CD4-positive, alpha-beta T cell treated with Interleukin-12 subunit alpha and Interleukin-12 subunit beta, for 1 hour (primary cell): Measurements from ENCODE around the gene C15orf62.

ENCODE experiments used
- DNase-seq: peaks from one replicate; pipeline ENCODE4 v3.0.0-alpha.2; 2020

Gene C15orf62

DNA sequence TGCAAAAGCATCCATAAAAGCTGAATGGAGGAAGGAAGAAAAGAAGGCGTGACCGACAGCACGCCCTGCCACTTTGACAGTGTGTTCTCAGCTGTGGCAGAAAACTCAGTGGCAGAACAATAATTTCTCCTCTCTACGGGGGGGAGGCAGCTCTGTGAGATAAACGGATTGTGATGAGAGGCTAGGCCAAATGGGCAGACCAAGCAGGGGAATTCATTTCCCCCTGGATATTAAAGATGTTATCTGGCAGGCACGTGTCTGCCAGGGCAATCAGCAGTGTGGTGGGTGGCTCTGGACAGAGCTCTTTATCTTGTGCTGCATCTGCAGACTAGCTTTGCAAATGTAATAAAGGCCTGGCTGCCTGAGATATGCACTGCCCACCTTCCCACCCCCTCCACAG, 12.8 kb upstream of the C15orf62 start:
- DNase-seq, result no peak

DNA sequence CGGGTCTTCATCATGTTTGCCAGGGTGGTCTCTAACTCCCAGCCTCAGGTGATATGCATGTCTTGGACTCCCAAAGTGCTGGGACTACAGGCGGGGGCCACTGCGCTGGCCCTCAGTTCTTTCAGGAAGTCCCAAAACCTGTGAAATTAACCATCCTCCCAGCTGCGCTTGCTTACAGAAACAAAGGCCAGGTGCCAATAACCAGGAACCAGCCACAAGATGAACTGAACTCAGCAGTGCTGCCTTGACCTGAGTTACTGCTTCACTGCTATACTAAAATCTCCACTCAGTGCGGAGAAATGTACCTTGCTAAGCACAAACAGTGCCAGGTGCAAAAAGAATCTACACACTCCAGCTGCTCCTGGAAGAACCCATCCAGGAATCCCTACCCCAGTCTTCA, 9.8 kb upstream of the C15orf62 start:
- no peak for DNase-seq

DNA sequence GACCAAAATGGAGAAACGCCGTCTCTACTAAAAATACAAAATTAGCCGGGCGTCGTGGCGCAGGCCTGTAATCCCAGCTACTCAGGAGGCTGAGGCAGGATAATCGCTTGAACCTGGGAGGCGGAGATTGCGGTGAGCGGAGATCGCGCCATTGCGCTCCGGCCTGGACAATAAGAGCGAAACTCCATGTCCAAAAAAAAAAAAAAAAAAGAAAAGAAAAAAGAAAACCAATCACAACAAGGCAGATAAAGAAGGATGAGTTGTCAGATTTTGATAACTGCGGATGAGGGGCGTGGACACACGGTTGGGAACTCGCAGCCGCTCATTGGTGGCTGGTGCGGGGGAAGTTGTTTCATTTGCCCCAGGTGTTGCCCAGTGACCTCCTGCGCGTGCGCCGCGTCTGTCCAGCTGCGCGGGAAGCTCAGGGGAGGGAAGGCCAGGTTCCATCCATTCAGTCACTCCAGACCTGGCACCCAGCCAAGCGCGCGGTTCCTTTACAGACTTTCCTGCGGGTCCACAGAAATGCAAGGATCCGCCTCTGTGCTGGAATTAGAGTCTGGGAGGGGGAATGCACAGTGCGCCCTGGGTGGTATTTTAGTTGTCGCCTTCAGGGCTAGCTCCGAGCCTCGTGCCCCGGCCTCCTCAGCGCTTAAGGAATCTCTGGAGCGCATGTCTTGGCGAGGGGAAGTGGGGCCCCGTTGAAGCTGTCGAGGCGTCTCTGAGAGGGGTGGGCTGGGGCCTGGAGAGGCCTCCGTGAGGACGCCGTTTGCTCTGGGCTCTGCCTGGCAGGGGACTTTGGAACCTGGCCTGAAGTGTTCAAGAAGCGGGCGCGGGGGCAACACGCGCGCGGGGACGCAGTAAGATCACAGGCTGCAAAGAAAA, 6.6 kb upstream of the C15orf62 start:
- DNase-seq, result peak; percentile 41

DNA sequence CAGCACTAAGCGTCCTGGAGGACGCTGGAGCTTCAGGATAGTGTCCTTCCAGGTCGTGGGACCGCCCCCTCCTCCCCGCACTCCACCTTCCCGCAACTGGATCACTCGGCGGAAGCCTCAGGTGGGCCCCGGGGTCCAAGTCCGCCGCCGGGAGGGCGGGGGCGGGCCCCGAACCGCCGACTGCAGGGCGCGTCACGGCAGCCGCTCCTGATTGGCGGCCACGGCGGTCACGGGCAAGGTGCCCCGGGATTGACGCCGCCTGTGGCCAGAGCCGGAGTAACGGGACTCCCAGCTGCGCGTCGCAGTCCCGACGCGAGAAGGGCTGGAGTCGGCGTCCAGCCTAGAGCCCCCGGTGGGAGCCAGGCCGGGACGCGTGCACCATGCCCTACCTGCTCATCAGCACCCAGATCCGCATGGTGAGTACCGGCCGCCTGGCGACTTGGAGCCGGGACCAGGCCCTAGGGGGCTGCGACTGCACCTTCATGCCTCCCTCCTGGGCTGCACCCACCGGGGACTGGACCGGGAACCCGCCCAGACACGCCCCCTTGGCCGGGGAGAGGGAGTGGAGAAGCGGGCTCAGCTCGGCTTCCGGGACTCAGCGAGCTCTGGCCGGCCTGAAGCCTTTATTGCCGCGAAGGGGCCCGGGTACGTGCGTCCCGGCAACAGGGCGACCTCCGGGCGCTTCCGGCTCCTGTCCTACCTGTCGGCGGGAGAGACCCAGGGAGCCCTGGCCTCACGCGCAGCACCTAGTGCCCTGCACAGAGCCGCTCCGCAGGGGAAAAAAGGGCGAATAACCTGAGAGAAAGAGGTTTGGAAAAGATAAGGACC, 5.8 kb upstream of the C15orf62 start, which contains the start of gene GCHFR:
Gene GCHFR, plus strand, starts transcription at position 268 of the 828 bp plus-strand sequence. Its CDS starts 113 bp downstream, at position 381.
- DNase-seq, result peak; percentile 74

DNA sequence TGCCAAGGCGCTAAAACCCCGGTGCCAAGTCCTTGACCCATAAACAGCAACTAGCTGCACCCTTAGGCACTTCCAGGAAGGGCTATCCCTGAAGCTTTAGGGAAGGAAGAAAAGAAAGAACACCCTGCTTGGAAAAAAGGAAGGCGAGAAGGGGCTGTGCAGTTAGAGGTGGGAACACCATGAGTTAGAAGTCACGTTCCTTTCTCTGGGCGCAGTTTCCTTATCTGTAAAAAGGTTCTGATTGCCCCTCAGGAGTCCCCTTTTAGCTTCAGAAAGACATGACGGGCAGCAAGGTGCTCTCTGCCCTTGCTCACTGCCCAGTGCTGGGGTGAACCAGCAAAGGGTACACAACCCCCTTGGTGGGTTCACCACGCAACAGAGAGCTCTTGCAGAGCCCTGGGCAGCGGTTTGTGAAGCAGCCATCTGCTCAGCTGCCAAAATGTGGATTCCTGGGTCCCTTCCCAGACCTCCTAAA, 5.1 kb upstream of the C15orf62 start:
- no peak for DNase-seq

DNA sequence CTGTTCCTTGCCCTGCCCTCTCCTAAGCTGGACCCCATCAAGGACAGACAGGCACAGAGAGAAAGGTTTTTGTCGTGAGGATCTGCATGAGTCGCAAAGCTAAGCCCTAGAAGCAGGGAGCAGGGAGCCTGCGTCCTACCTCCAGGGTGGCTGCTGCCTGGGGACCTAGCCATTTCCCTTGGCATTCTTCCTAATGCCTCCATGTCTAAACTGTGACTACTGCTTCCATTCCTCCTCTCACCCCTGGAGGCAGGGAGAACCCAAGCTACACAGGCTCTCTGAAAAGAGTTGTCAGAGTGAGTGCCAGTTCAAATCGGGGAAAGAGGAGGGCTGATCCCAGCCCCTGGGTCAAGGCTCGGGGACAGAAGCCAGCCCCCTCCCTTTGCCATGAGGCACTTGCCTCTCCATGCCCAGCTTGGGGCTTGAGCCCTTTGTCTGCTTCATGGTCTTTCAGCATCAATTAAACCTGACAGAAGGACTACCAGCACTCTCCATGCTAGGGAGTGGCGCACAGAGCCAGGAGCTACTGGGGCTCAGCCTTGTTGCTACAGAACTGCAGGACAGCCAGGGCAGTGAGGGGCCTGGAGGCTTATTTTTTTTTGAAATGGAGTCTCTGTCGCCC, 3.5 kb upstream of the C15orf62 start:
- no peak for DNase-seq

DNA sequence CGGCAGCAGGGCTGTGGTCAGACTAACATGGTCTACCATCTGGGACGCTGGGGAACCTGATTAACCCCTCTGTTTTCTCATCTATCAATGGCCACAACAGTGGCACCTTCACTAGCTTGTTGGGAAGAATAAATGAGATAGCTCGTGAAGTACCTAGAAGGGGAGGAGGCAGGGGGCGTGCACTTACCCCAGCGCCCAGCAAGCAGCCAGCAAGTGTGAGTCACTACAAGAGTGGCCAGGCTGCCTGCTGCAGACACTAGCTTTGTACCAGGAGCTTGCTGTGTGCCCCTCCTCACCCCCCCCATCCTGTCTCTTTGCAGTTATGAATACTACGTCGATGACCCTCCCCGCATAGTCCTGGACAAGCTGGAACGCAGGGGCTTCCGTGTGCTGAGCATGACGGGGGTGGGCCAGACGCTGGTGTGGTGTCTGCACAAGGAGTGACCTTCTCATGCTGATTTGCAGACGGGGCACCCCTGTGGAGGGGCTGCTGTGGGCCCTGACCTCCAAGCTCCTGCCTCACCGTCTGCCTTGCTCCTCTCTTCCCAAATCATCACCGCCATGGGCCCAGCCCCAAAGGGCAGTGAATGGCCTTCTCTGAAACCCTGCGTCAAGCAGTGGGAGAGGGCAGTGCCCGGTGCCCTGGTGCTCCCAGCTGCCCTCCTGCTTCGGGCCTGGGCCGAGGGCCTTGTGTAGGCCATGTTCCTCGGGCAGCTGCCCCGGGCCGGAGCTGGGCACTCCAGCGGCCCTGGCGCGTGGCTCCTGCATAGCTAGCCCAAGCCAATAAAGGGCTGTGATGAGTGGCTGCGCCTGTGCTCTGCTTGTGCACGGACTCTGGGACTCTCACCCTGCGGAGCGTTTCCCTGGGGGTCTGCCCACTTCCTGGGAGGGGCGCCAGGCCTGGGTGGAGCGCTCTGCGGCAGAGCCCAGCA, 2.6 kb upstream of the C15orf62 start:
- no peak for DNase-seq

DNA sequence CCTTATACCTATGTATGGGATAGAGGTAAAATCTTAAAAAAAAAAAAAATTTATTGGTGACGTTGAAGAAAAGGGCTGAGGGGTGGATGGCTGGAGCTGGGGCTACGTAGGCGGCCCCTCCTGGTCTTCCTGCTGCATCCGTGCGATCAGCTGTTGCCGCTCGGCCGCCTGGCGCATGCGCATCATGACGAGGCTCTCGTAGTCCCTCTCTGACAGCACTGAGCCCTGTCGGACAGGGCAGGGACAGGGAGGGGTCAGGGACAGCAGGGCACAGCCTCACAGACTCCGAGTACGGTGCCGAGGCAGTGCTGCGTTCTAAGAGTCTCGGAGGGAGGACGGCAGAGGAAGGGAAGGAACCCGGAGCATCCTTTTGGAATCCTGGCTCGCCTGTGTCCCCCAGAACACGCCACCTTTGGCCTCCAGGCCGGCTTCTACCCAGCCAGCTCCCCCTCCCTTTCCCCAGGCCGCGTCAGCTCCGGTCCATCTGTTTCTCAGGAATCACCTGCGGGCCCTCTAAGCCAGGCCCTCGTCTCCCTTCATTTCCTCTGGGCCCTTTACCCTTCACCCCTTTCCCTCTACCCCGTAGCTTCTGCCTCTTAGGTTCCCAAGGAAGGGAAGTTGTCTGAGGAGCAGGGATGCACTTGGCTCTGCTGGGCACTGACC, 1.8 kb upstream of the C15orf62 start:
- DNase-seq, result no peak

DNA sequence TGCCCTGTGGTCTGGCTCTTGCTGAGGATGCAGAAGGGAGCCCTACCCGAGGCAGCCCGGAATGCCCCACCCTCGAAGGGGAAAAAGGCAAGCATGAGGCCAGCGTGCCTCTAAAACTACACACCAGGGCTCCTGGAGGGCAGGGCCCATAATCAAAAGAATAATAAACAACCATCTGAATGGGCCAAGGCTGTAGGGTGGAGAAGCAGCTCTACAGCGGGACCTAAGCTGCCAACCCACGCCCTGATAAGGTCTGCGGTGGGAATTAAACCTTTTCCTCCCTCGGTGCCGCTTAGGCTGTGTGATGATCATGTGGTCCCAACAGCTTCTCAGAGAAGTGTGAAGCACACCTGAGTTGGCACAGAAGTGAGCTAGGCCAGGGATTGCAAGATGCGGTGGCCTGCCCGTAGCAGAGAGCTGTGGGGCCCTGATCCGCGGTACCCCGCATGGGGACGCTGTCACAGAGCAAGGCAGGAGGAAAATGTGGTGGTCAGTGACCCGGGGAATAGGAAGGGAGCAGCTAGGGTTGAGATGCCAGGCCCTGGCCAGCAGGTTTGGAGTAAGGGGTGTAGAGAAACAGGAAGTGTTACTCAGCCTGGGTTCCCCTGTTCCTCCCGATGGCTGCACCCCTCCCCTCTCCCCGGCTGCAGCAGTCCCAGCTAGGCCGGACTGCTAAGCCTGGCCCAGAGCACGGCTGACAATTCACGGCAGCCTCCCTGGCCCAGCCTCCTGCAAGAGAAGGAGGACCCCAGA, 1.1 kb upstream of the C15orf62 start:
- no peak for DNase-seq

DNA sequence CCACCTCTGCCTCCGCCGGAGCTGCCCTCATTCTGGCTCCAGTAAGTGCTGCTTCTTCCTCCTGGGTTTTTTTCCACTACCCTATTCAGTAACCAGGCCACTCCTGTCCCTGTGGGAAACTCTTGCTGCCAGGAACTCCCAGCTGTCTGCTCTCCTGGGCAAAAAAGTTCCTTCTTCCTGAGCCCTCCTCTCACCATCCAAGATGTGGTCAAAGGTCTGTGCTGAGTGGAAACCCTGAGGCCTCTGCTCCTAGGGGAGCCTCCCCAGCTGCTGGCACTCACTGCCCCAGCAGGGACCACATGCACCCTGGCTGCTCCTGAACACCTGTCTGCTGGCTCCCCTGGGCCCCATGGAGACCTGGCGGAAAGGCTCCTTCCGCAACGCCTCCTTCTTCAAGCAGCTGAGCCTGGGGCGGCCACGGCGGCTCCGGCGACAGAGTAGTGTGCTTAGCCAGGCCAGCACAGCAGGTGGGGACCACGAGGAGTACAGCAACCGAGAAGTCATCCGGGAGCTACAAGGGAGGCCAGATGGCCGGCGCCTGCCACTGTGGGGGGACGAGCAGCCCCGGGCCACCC, 454 bp downstream of the C15orf62 start:
- DNase-seq, result no peak

DNA sequence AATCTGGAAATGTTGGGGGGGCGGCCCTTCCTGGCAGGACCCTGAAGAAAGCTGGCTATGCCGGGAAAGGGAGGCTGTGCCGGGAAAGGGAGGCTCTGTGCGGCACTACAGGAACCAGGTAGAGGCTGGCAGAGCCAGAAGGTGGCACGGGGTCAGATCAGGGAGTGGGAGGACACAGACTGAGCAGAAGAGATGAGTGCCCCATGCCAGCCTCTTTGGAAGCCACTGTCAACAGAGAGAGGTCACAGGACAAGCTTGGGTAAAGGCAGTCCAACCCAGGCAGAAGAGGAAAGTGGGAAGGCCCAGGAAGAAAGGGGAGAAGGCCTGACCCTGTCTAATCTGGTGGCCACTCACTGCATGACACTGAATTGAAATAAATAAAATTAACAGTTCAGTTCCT, 1.5 kb downstream of the C15orf62 start:
- no peak for DNase-seq

DNA sequence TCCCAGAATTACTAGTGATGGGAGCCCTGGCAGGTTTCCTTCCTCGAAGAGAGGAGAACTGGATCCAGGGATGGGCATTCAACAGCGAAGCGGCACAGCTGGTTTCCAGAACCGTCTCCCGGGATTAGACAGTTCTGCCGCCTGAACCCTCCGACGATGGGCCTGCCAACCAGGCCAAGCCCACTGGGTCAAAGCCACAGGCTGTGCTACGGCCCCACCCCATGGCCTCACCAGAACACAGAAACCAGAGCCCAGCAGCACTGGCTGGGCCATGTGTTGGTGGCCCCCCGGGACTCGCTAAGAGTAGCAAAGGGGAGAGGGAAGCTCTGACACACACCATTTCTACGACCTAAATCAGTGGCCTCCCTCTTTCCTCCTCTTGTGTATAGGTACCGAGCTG, 2.2 kb downstream of the C15orf62 start:
- DNase-seq, result no peak

DNA sequence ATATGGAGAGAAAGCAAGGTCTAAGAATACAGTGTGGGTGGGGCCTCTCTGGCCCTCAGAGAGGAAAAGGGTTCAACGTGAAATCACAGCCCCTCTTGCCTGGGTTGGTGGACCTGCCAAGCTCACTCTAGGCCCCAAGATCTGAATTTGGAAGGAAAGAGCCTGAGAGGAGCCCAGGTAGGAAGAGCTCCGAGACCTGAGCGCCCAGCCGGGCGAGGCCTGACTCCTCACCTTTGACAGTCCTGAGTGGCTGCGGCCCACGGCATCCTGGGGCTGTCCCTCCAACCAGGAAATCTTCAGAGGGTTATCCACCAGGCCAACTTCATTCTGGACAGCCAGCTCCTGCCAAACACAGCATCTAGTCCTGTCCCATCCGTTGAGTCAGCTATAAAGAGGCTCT, 3.7 kb downstream of the C15orf62 start:
- DNase-seq, result no peak

DNA sequence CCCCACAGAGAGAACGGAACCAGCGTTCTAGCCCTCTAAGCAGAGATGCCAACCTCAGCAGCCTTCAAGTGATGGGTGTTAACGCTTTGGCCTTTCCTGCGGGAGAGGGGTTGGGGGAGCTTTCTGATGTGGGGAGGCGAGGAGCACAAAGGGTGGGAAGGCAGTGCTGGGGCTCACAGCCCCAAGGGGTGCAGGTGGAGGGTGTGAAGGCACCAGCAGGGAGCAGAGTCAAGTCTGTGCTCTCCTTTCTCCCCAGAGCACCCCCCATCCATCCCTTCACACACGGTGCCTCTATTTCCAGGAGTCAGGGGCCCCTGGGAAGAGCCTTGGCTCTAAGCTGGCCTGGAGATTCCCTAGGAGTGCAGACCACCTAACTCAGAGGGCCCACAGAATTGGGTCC, 4.1 kb downstream of the C15orf62 start:
- DNase-seq, result no peak

DNA sequence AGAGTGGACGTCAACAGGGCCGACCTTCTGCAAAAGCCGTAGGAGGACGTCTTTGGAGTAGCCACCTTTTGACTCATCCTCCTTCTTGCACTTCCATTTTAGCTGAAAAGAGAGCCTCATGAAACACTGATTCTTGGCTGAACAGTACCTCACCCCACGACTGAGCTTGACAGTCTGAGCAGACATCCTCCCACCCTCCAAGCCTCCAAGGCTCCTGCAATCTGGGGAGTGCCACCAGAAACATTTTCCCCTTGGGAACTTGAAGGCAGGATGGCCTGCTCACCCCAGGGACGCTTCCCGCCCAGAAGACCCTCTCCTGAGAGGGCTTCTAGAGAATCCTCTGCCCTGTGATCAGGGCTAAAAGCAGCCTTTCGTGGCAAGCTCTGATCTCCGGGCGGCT, 5.2 kb downstream of the C15orf62 start:
- no peak for DNase-seq

DNA sequence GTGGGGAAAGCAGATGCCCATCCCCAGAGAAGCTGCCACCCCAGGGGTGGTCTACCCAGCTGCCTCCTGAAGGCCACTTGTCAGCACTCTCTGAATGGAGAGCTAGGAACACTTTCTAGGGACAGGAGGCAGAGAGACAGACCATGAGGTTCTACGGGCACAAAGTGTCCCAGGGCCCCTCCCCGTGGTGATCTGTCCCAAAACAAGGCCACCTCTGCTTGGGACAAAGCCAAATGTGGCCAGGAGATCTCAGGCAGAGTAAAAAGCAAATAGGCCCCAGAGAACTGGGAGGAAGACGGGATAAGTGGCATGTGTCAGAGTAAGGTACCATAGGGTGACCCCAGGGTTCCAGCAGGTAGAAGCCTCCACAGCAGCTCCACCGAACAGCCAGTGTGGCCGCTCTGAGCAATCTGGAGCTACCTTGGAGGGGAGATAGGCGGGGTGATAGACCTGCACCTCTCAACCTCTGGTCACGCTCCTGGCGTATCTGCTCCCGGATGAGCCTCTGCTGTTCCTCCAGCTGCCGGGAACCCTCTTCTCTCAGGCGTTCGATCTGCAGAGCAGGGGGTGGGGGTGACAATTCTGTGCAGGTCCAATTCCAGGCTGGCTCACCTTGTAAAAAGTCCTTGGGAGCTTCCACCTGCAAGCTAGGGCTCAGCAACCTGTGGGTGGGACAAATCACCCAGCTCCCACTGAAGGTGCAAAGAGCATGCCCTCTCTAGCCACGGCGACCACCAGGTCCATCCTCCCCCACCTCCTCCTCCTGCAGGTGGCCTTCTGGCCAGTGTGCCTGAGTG, 6.2 kb downstream of the C15orf62 start:
- DNase-seq, result no peak

DNA sequence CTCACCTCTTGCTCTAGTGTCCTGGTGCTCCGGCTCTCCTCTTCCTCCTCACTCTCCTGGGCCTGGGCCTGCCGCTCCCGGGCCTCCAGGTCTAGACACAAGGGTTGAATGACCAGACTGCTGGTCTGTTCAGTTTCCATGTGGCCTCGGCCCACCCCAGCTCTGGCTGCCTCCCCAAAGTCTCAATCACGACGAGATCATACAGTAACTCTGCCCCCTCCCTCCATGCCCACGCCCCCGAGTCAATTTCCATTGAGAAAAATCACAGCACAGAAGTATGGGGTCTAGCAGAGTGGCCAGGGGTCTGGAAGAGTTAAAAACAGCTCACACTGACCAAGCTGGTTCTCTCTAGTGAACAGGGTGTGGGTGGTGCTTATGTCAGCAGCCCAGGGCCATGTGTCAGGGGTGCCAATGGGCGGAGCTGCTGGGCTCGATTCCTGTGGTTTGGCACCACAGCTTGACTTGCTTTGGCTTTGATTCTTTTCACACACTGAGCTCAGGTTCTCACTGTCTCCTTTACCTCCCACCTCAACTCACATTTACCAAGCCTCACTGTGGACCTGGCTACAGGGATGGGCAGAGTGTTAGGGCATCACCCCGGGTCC, 6.9 kb downstream of the C15orf62 start:
- DNase-seq, result peak; percentile 66

DNA sequence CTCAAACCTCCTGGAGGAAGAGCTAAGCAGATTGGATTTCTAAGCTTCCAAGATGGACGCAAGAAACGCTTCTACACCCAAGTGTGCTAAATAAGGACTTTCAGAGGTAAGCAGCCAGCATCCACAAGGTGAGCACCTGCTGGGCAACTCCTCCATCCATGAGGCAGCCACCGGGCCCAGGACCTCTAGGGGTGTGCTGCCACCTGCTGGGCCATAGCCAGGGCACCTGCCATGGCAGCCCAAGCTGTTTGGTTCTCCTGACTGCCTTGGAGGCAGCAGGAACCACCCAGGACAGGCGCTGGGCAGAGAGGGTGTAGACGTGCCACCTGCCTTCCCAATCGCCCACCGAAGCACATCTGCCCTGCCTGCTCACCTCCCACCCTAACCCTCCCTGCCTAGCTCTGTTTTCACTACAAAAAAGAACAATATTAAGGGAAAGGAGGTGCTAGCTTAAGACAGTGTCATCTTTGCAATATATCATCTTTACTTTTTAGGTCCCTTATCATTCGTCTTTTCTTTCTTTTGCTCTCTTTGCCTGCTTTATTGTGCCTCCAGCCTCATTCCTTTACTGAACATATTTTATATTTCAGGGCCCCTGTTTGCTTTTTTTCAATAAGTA, 12.9 kb downstream of the C15orf62 start:
- peak; percentile 83 for DNase-seq

DNA sequence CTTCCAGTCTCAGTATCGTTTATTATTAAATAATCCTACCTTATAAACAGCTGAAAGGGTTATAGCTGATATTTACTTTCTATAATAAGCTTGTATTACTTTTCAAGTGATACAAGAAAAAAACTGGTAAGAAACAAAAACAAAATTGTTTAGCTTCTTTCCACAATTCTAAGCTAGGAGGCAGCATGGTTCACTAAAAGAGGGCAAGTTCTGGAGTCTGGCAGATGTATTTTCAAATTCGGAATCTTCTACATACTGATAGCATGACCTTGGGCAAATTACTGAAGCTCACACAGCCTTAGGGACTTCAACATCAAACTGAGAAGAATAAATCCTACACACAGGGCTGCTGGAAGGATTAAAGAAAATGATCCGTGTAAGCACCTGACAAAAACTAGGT, 15.4 kb downstream of the C15orf62 start:
- DNase-seq, result no peak
